ENCODE measurements around the gene UTS2R. TPM values are rescaled to one million over a fixed set of nuclear protein-coding genes. Genes with fewer than 3 reads are reported as not detected.

UTS2R gene
- total and polyA plus RNA-seq, 3 donors from 2014 or later: 0.32 to 28.1 (median 3.8) TPM

DNA sequence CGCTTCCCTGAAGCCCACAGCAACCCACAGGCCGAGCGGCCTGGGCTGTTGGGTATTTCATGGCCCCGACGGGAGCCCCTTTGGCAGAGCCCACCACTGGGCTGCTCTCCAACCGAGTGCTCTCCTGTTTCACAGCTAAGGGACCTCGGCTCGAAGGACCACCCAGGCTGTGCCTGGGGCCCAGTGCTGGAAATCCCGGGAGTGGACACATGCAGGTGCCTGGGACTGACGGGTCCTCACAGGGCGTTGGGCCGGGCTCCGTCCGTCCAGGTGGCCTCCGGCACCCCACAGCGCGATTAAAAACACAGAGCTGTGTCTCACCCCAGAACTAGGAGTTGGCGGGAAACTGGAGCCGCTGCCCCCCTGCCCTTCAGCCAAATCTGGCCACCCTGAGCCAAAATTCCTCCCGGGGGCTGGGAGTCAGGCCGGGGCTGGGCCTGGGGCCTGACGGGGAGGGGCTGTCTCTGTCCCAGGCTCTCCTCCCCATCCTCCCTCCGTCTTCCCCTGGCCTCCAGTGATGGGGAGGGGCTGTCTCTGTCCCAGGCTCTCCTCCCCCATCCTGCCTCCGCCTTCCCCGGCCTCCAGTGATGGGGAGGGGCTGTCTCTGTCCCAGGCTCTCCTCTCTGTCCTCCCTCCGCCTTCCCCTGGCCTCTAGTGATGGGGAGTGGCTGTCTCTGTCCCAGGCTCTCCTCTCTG lies 14.1 kb downstream of the UTS2R start:
- Histone ChIP-seq H3K36me3 (ENCODE audit: low read depth, missing control alignments) (no peaks in the 10 kb centered on the region), H3K27ac (no peak overlapping the region), H3K9me3 (no peaks in the 10 kb centered on the region), H3K27me3 (no peaks in the 10 kb centered on the region), H3K4me1 (peaks cover 16% of the 10 kb centered on the region), H3K4me3 (no peak overlapping the region)
- TF ChIP-seq POLR2A (IDR thresholded peaks at IDR 0.05): no peak
- TF ChIP-seq, protein P1, sequence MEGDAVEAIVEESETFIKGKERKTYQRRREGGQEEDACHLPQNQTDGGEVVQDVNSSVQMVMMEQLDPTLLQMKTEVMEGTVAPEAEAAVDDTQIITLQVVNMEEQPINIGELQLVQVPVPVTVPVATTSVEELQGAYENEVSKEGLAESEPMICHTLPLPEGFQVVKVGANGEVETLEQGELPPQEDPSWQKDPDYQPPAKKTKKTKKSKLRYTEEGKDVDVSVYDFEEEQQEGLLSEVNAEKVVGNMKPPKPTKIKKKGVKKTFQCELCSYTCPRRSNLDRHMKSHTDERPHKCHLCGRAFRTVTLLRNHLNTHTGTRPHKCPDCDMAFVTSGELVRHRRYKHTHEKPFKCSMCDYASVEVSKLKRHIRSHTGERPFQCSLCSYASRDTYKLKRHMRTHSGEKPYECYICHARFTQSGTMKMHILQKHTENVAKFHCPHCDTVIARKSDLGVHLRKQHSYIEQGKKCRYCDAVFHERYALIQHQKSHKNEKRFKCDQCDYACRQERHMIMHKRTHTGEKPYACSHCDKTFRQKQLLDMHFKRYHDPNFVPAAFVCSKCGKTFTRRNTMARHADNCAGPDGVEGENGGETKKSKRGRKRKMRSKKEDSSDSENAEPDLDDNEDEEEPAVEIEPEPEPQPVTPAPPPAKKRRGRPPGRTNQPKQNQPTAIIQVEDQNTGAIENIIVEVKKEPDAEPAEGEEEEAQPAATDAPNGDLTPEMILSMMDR (IDR thresholded peaks at IDR 0.05): no peak
- intact Hi-C loops (cut with DNase I; ENCODE audit: low total_unique reads): no loop called here
- no peak for DNase-seq
- 47 to 52% methylated on average over 10 to 15 of the region's 26 CpGs for WGBS, 2 donors

DNA sequence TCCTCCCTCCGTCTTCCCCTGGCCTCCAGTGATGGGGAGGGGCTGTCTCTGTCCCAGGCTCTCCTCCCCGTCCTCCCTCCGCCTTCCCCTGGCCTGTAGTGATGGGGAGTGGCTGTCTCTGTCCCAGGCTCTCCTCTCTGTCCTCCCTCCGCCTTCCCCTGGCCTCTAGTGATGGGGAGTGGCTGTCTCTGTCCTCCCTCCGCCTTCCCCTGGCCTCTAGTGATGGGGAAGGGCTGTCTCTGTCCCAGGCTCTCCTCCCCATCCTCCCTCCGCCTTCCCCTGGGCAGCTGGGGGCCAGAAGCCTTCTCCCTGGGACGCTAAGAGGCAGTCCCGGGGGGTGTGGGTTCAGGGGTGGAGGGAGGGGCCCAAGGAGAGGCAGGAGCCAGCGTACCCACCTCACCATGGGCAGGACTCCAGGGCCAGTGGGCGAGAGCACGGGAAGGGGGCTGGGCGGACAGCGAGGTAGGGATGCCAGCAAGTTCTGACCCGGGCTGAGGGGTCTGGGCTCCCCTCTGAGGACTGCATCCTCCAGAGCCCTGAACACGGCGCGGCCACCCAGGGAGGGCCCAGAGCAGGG lies 14.8 kb downstream of the UTS2R start:
- 44 to 53% methylated on average over 11 to 17 of the region's 17 CpGs for WGBS, 2 donors
- intact Hi-C loops (cut with DNase I; ENCODE audit: low total_unique reads): no loop called here
- Histone ChIP-seq H3K4me1 (peaks cover 16% of the 10 kb centered on the region), H3K36me3 (ENCODE audit: low read depth, missing control alignments) (no peaks in the 10 kb centered on the region), H3K4me3 (no peak overlapping the region), H3K27me3 (no peaks in the 10 kb centered on the region), H3K9me3 (no peaks in the 10 kb centered on the region), H3K27ac (no peak overlapping the region)
- no peak for DNase-seq
- no peak for TF ChIP-seq POLR2A (IDR thresholded peaks at IDR 0.05)
- TF ChIP-seq, protein P1 (IDR thresholded peaks at IDR 0.05): no peak

DNA sequence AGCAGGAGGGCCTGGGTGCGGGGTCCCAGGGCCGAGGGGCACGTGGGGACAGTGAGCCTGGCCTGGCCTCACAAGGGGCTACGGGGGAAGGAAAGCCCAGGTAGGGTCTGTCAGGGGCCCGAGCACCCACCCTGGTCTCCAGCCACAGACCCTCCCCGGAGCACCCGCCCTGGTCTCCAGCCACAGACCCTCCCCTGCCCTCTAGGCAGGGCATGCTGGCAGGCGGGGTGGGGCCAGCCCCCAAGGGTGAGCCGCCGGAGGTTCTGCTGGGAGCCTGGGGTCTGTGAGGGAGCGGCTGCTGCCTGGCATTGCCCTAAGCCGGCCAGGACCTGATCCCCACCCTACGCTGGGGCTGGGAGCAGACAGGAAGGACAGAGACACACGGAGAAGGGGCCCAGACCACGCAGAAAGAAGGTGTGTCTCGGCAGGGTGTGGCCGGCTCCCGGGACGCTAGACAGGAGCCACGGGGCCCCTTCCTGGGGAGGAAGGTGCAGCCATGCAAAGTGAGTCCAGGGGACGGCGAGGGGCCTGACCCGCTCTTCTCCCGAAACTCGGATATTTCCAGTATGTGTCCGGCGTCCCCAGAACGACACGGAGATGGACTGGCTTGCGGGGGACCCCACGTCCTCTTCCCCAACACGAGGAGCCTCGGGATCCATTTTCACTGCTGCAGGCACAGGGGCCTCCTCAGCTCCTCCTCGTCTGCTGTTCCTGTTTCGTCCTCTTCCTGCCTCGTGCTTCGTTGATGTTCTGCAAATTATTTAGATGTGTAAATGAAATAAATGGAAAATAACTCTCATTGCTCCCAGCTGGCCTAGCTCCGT lies 15.5 kb downstream of the UTS2R start:
- intact Hi-C loops (cut with DNase I; ENCODE audit: low total_unique reads): no loop called here
- 72 to 73% methylated on average over 25 to 38 of the region's 38 CpGs for WGBS, 2 donors
- no peak overlapping the region for H3K4me3 ChIP-seq
- H3K9me3 ChIP-seq: no peaks in the 10 kb centered on the region
- H3K36me3 ChIP-seq (ENCODE audit: low read depth, missing control alignments): no peaks in the 10 kb centered on the region
- no peak for TF ChIP-seq POLR2A (IDR thresholded peaks at IDR 0.05)
- no peak overlapping the region for H3K27ac ChIP-seq
- H3K4me1 ChIP-seq: peaks cover 16% of the 10 kb centered on the region
- no peaks in the 10 kb centered on the region for H3K27me3 ChIP-seq
- no peak for DNase-seq

DNA sequence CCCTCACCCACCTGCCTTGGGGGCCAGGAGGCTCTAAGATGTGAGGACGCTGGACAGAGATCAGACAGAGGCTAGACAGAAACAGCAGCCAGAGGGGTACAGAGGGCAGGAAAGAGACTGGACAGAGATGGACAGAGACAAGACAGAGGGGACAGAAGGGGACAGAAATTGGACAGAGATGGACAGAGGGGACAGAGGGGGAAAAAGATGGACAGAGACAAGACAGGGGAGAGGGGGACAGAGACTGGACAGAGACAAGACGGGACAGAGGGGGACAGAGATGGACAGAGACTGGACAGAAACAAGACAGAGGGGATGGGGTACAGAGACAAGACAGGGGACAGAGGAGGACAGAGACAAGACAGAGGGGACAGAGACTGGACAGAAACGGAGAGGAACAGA lies 16.1 kb downstream of the UTS2R start:
- H3K27ac ChIP-seq: no peak overlapping the region
- no peaks in the 10 kb centered on the region for H3K9me3 ChIP-seq
- no peak for DNase-seq
- no peak overlapping the region for H3K4me3 ChIP-seq
- no peaks in the 10 kb centered on the region for H3K36me3 ChIP-seq (ENCODE audit: low read depth, missing control alignments)
- no peaks in the 10 kb centered on the region for H3K27me3 ChIP-seq
- intact Hi-C loops (cut with DNase I; ENCODE audit: low total_unique reads): no loop called here
- 74 to 79% methylated on average over 3 of the region's 3 CpGs for WGBS, 2 donors
- TF ChIP-seq, protein P1 (IDR thresholded peaks at IDR 0.05): no peak
- no peak for TF ChIP-seq POLR2A (IDR thresholded peaks at IDR 0.05)
- H3K4me1 ChIP-seq: peaks cover 16% of the 10 kb centered on the region

DNA sequence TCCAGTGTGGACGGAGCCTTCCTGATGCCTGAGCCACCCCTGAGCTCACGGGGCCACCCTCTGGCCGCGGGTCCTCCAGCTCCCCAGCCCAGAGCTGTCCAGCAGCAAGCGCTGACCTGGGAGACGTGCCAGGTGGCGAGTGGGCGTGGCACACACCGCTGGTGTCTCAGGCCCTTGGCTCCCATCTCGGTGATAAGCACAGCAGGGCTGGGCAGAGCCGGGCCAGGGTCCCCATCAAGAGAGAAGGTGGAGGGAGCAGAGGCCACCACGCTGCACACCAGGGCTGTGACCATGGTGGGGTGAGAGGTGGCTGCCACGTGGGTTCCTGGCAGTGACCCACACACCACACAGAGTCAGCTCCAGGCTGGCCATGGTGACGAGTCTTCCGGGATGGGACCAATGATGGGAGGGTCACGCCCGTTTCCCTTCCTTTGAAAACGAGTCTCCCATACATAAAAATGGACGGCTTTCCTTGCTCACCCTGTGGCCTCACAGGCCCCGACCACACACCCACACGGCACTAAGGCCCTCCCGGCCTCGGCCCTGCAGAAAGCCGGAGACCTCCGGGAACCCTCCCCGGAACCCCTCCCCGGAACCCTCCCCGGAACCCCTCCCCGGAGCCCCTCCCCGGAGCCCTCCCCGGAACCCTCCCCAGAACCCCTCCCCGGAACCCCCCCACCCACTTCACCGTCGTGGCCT lies 16.8 kb downstream of the UTS2R start:
- Histone ChIP-seq H3K4me1 (peaks cover 16% of the 10 kb centered on the region), H3K36me3 (ENCODE audit: low read depth, missing control alignments) (no peaks in the 10 kb centered on the region), H3K9me3 (no peaks in the 10 kb centered on the region), H3K4me3 (no peak overlapping the region), H3K27me3 (no peaks in the 10 kb centered on the region), H3K27ac (no peak overlapping the region)
- no peak for DNase-seq
- intact Hi-C loops (cut with DNase I; ENCODE audit: low total_unique reads): no loop called here
- WGBS, 2 donors: 75 to 80% methylated on average over 20 to 34 of the region's 34 CpGs
- no peak for TF ChIP-seq POLR2A (IDR thresholded peaks at IDR 0.05)
- TF ChIP-seq, protein P1 (IDR thresholded peaks at IDR 0.05): no peak
